HL-60 (cell line): ENCODE results near the gene VPS41.

Experiments used
- DNase-seq, 2 experiments: peaks; one replicate each; pipeline ENCODE4 v3.0.0-alpha.2; 2010 to 2020; ENCODE audit warnings: low read depth in 1 of 2, low spot score in 1 of 2
- H3K27ac ChIP-seq: fragments of 250-450 bp; sonication (Bioruptor Pico); replicated peaks from 2 replicates; pipeline ENCODE4 v1.5.1; 2020; ENCODE audit warnings: mild to moderate bottlenecking, moderate library complexity
- H3K27me3 ChIP-seq: fragments of 250-450 bp; sonication (Bioruptor Pico); 2 replicates; pipeline ENCODE4 v1.5.1; 2021; ENCODE audit warnings: mild to moderate bottlenecking, moderate library complexity; ENCODE audit not compliant: insufficient read depth, poor library complexity, severe bottlenecking
- H3K4me3 ChIP-seq: replicated peaks from 2 replicates; pipeline ENCODE4 v1.5.1; 2011; ENCODE audit warnings: mild to moderate bottlenecking, control low read depth, low read length; ENCODE audit not compliant: insufficient read depth
- CTCF ChIP-seq: IDR thresholded peaks from one replicate; pipeline ENCODE4 v1.5.1; 2011; ENCODE audit warnings: low read length, control low read depth, inconsistent platforms; ENCODE audit not compliant: insufficient read depth
- GABPA ChIP-seq: IDR thresholded peaks from 2 replicates; pipeline ENCODE4 v1.6.1; 2012; ENCODE audit warnings: low read depth
- POLR2AphosphoS5 ChIP-seq: IDR thresholded peaks from 2 replicates; pipeline ENCODE4 v1.6.1; 2012; ENCODE audit warnings: low read depth
- SPI1 ChIP-seq: IDR thresholded peaks from 2 replicates; pipeline ENCODE4 v1.6.1; 2012; ENCODE audit warnings: low read depth, mild to moderate bottlenecking, borderline replicate concordance
- TF ChIP-seq, protein P1 (sequence below): IDR thresholded peaks from 2 replicates; pipeline ENCODE4 v1.6.1; 2012; ENCODE audit warnings: low read depth; ENCODE audit not compliant: insufficient replicate concordance

Gene VPS41

GRCh38 chr7:38878694-38879457 is 30.1 kb downstream of the VPS41 start:
- no peak overlapping the region for H3K4me3 ChIP-seq
- H3K27me3 ChIP-seq = no peaks in the 10 kb centered on the region
- H3K27ac ChIP-seq = no peak overlapping the region
- TF ChIP-seq GABPA = no peak
- TF ChIP-seq SPI1 = peak; percentile 83; the same call in 1 of the 2 replicates
- no peak for DNase-seq

- TF ChIP-seq POLR2AphosphoS5 = no peak
- TF ChIP-seq, protein P1, sequence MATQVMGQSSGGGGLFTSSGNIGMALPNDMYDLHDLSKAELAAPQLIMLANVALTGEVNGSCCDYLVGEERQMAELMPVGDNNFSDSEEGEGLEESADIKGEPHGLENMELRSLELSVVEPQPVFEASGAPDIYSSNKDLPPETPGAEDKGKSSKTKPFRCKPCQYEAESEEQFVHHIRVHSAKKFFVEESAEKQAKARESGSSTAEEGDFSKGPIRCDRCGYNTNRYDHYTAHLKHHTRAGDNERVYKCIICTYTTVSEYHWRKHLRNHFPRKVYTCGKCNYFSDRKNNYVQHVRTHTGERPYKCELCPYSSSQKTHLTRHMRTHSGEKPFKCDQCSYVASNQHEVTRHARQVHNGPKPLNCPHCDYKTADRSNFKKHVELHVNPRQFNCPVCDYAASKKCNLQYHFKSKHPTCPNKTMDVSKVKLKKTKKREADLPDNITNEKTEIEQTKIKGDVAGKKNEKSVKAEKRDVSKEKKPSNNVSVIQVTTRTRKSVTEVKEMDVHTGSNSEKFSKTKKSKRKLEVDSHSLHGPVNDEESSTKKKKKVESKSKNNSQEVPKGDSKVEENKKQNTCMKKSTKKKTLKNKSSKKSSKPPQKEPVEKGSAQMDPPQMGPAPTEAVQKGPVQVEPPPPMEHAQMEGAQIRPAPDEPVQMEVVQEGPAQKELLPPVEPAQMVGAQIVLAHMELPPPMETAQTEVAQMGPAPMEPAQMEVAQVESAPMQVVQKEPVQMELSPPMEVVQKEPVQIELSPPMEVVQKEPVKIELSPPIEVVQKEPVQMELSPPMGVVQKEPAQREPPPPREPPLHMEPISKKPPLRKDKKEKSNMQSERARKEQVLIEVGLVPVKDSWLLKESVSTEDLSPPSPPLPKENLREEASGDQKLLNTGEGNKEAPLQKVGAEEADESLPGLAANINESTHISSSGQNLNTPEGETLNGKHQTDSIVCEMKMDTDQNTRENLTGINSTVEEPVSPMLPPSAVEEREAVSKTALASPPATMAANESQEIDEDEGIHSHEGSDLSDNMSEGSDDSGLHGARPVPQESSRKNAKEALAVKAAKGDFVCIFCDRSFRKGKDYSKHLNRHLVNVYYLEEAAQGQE = no peak
- H3K4me3 ChIP-seq = no peak overlapping the region
- DNase-seq = no peak
Measured at GRCh38 chr7:38873433-38873832, 35.6 kb downstream of the VPS41 start.

DNA sequence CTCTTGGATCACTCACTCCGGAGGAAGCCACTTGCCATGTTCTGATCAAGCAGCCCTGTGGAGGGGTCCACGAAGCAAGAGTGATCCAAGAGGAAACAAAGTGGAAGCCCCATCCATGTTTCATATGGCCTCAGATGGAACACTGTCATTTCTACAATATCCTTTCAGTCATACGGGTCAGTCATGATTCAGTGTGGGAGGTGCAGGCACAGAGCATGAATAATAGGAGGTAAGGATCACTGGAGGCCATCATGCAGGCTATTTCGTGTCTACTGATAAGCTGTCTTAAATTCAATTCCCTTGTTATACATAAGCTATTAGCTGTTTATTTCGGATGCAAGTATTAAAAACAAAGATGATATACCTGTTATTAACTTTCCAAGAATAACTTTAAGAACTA is 36.8 kb downstream of the VPS41 start:
- Histone ChIP-seq H3K27me3 (no peaks in the 10 kb centered on the region), H3K27ac (no peak overlapping the region), H3K4me3 (no peak overlapping the region)
- TF ChIP-seq, protein P1 = no peak
- TF ChIP-seq SPI1 (no peak), POLR2AphosphoS5 (no peak), GABPA (no peak), CTCF (no peak)
- DNase-seq = no peak

More at GRCh38 chr7:38873433-38873832, 35.6 kb downstream of the VPS41 start:
- H3K27ac ChIP-seq = no peak overlapping the region
- no peaks in the 10 kb centered on the region for H3K27me3 ChIP-seq

DNA sequence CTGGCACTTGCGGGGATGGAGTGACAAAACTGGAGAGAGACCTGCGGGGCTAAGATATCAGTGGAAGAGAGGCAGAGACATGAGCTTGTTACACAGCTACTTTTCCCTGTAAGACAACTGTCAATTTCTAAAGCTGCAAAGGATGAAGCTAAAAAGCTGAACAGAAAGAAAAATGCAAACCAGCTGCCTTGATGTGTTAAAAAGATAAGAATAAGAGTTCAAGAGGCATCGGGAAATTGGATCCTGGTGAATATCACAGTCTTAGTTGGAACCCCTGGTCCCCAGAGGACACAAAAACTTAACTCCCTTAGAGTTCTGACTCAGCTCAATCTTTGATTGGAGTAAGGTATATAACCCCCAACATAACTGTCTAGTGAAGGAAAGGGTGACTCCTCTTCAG is 38.8 kb downstream of the VPS41 start:
- no peak overlapping the region for H3K27ac ChIP-seq
- DNase-seq = no peak
- TF ChIP-seq GABPA (no peak), POLR2AphosphoS5 (no peak), CTCF (no peak), SPI1 (no peak)
- TF ChIP-seq, protein P1 = no peak
- no peak overlapping the region for H3K4me3 ChIP-seq
- H3K27me3 ChIP-seq = no peaks in the 10 kb centered on the region
